ENCODE measurements around the gene GNB1.

The GNB1 gene

DNA sequence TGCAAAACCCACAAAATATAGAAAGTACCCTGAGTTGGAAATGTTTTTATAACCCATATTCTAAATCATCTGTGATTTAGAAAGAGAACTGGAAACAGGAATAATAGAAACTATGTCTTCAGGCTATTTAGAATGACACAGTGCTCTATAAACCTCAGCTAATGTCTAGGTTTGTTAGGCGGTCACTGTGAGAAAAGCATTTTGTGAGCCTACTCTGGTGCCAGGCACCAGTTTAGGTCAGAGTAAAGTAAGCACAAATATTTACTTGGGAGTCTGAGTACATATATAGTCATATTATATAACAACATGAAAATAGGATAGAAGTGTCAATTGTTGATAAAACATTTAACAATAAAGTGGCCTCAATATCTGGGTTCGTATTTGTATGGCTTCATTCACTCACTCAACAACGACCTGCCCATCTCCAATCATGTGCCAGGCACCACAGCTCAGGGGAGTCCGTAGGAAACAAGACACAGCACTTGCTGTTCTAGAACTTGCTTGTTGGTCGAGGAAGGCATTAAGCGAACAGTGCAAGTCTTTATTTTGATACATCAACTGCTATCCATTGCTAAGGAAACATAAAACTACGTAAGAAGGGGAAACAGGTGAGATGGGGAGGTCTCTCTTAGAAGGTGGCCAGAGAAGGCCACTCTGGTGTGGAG lies 37.2 kb downstream of the GNB1 start:
- TF ChIP-seq, protein P1, sequence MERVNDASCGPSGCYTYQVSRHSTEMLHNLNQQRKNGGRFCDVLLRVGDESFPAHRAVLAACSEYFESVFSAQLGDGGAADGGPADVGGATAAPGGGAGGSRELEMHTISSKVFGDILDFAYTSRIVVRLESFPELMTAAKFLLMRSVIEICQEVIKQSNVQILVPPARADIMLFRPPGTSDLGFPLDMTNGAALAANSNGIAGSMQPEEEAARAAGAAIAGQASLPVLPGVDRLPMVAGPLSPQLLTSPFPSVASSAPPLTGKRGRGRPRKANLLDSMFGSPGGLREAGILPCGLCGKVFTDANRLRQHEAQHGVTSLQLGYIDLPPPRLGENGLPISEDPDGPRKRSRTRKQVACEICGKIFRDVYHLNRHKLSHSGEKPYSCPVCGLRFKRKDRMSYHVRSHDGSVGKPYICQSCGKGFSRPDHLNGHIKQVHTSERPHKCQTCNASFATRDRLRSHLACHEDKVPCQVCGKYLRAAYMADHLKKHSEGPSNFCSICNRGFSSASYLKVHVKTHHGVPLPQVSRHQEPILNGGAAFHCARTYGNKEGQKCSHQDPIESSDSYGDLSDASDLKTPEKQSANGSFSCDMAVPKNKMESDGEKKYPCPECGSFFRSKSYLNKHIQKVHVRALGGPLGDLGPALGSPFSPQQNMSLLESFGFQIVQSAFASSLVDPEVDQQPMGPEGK (CRISPR knock-in tag; IDR thresholded peaks at IDR 0.05; ENCODE audit: borderline replicate concordance), result no peak
- TF ChIP-seq SNAI2 (CRISPR knock-in tag; IDR thresholded peaks at IDR 0.05), result no peak
- no peak for TF ChIP-seq GLIS3 (CRISPR knock-in tag; IDR thresholded peaks at IDR 0.05)
- TF ChIP-seq PPARA (CRISPR knock-in tag; IDR thresholded peaks at IDR 0.05; ENCODE audit: borderline replicate concordance), result no peak
- TF ChIP-seq TCF4 (CRISPR knock-in tag; IDR thresholded peaks at IDR 0.05; ENCODE audit: borderline replicate concordance), result no peak
- TF ChIP-seq, protein P2, sequence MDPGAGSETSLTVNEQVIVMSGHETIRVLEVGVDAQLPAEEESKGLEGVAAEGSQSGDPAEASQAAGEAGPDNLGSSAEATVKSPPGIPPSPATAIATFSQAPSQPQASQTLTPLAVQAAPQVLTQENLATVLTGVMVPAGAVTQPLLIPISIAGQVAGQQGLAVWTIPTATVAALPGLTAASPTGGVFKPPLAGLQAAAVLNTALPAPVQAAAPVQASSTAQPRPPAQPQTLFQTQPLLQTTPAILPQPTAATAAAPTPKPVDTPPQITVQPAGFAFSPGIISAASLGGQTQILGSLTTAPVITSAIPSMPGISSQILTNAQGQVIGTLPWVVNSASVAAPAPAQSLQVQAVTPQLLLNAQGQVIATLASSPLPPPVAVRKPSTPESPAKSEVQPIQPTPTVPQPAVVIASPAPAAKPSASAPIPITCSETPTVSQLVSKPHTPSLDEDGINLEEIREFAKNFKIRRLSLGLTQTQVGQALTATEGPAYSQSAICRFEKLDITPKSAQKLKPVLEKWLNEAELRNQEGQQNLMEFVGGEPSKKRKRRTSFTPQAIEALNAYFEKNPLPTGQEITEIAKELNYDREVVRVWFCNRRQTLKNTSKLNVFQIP (CRISPR knock-in tag; IDR thresholded peaks at IDR 0.05; ENCODE audit: borderline replicate concordance, low read depth), result no peak
- no peak for TF ChIP-seq ZNF8 (CRISPR knock-in tag; IDR thresholded peaks at IDR 0.05)
- TF ChIP-seq, protein P3, sequence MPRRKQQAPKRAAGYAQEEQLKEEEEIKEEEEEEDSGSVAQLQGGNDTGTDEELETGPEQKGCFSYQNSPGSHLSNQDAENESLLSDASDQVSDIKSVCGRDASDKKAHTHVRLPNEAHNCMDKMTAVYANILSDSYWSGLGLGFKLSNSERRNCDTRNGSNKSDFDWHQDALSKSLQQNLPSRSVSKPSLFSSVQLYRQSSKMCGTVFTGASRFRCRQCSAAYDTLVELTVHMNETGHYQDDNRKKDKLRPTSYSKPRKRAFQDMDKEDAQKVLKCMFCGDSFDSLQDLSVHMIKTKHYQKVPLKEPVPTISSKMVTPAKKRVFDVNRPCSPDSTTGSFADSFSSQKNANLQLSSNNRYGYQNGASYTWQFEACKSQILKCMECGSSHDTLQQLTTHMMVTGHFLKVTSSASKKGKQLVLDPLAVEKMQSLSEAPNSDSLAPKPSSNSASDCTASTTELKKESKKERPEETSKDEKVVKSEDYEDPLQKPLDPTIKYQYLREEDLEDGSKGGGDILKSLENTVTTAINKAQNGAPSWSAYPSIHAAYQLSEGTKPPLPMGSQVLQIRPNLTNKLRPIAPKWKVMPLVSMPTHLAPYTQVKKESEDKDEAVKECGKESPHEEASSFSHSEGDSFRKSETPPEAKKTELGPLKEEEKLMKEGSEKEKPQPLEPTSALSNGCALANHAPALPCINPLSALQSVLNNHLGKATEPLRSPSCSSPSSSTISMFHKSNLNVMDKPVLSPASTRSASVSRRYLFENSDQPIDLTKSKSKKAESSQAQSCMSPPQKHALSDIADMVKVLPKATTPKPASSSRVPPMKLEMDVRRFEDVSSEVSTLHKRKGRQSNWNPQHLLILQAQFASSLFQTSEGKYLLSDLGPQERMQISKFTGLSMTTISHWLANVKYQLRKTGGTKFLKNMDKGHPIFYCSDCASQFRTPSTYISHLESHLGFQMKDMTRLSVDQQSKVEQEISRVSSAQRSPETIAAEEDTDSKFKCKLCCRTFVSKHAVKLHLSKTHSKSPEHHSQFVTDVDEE (CRISPR knock-in tag; IDR thresholded peaks at IDR 0.05), result no peak
- no peak for TF ChIP-seq CSDC2 (CRISPR knock-in tag; IDR thresholded peaks at IDR 0.05)
- no peak for TF ChIP-seq ISL1 (CRISPR knock-in tag; IDR thresholded peaks at IDR 0.05)
- TF ChIP-seq, protein P4, sequence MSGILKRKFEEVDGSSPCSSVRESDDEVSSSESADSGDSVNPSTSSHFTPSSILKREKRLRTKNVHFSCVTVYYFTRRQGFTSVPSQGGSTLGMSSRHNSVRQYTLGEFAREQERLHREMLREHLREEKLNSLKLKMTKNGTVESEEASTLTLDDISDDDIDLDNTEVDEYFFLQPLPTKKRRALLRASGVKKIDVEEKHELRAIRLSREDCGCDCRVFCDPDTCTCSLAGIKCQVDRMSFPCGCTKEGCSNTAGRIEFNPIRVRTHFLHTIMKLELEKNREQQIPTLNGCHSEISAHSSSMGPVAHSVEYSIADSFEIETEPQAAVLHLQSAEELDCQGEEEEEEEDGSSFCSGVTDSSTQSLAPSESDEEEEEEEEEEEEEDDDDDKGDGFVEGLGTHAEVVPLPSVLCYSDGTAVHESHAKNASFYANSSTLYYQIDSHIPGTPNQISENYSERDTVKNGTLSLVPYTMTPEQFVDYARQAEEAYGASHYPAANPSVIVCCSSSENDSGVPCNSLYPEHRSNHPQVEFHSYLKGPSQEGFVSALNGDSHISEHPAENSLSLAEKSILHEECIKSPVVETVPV (CRISPR knock-in tag; IDR thresholded peaks at IDR 0.05), result no peak
- TF ChIP-seq, protein P5, sequence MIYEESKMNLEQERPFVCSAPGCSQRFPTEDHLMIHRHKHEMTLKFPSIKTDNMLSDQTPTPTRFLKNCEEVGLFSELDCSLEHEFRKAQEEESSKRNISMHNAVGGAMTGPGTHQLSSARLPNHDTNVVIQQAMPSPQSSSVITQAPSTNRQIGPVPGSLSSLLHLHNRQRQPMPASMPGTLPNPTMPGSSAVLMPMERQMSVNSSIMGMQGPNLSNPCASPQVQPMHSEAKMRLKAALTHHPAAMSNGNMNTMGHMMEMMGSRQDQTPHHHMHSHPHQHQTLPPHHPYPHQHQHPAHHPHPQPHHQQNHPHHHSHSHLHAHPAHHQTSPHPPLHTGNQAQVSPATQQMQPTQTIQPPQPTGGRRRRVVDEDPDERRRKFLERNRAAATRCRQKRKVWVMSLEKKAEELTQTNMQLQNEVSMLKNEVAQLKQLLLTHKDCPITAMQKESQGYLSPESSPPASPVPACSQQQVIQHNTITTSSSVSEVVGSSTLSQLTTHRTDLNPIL (CRISPR knock-in tag; IDR thresholded peaks at IDR 0.05; ENCODE audit: low read depth), result no peak
- no peak for TF ChIP-seq OSR1 (CRISPR knock-in tag; IDR thresholded peaks at IDR 0.05)
- TF ChIP-seq BACH2 (CRISPR knock-in tag; IDR thresholded peaks at IDR 0.05; ENCODE audit: borderline replicate concordance), result no peak
- no peak for TF ChIP-seq ZNF565 (CRISPR knock-in tag; conservative IDR thresholded peaks at IDR 0.05; ENCODE audit: low read depth)
- no peak for TF ChIP-seq ZC3H10 (CRISPR knock-in tag; IDR thresholded peaks at IDR 0.05)
- TF ChIP-seq RARB (CRISPR knock-in tag; IDR thresholded peaks at IDR 0.05), result no peak
- no peak for TF ChIP-seq ESRRG (CRISPR knock-in tag; IDR thresholded peaks at IDR 0.05)
- no peak for TF ChIP-seq ZNF70 (CRISPR knock-in tag; IDR thresholded peaks at IDR 0.05)
- no peak for ATAC-seq

DNA sequence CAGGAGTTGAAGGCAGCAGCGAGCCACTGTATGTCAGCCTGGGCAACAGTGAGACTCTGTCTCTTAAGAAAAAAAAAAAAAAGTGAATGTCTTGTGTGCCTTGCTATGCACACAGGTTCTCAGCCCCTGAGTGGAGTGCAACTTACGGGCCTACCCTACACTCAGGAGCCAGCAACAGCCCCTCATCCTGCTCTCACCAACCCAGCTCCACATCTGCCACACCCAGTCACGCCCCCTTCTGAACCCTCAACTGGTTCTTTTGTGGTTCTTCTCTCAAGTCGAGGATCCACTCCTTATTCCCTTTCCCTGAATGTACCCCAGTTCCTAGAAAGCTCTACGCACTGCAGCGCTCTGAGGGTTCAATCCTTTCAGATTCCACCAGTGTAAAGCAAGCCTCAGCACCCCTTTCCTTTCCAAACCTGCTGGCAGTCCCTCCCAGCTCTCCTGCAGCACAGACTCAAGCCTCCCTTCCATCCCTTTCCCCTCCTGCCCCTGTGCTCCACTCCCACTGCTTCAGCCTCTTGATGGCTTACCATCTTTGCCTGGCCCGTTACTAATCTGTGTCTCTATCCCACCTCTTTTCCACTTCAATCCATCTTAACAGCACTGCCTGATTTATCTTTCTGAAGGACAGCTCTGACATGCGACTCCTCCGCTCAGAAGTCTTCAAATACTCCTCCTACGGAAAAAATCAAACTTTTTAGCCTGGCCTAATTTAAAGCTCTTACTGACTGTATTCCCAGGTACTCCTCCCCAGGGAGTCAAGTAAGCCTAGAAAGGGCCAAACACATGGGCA lies 38.1 kb downstream of the GNB1 start:
- no peak for ATAC-seq

More for the DNA sequence above, 38.1 kb downstream of the GNB1 start:
- no peak for TF ChIP-seq TOX (CRISPR knock-in tag; IDR thresholded peaks at IDR 0.05; ENCODE audit: borderline replicate concordance)
- TF ChIP-seq, protein P4 (CRISPR knock-in tag; IDR thresholded peaks at IDR 0.05), result no peak
- TF ChIP-seq GLIS3 (CRISPR knock-in tag; IDR thresholded peaks at IDR 0.05), result no peak

All from SK-N-SH treated with all-trans-retinoic acid at 6 μM for 48 hours (cell line).